ENCODE results near the gene CYP4F2.
"Not testable (repeated sequence)": the region's sequence is repeated elsewhere in the genome, so short reads cannot be mapped to it uniquely, and the experiment has no call there.

The CYP4F2 gene

GRCh38 chr19:15935167-15935702 lies 37.4 kb upstream of the CYP4F2 start:
- in situ Hi-C loops (cut with MboI; ENCODE audit: low sequenced_read_pairs, unreplicated experiment): no loop called here
- no peak for TF ChIP-seq CTCF (IDR thresholded peaks at IDR 0.05; ENCODE audit: borderline replicate concordance, control extremely low read depth, extremely low read depth, insufficient read depth, missing control alignments)
- DNase-seq (ENCODE audit: low spot score): no peak

- DNase-seq (ENCODE audit: low spot score): no peak
- in situ Hi-C loops (cut with MboI; ENCODE audit: low sequenced_read_pairs, unreplicated experiment): no loop called here
- no peak for TF ChIP-seq CTCF (IDR thresholded peaks at IDR 0.05; ENCODE audit: borderline replicate concordance, control extremely low read depth, extremely low read depth, insufficient read depth, missing control alignments)
Observed at GRCh38 chr19:15934332-15935078, 36.6 kb upstream of the CYP4F2 start, which contains the start of gene CYP4F11. Gene CYP4F11, minus strand, starts transcription at chr19:15934529. Its CDS starts 121 bp downstream, at chr19:15934408.

GRCh38 chr19:15933761-15934331 lies 36.0 kb upstream of the CYP4F2 start:
- DNase-seq (ENCODE audit: low spot score); in situ Hi-C loops (cut with MboI; ENCODE audit: low sequenced_read_pairs, unreplicated experiment): not testable (repeated sequence)

GRCh38 chr19:15928321-15928720 lies 30.4 kb upstream of the CYP4F2 start:
- in situ Hi-C loops (cut with MboI; ENCODE audit: low sequenced_read_pairs, unreplicated experiment): no loop called here
- DNase-seq (ENCODE audit: low spot score): no peak
- TF ChIP-seq CTCF (IDR thresholded peaks at IDR 0.05; ENCODE audit: borderline replicate concordance, control extremely low read depth, extremely low read depth, insufficient read depth, missing control alignments): no peak

GRCh38 chr19:15926484-15926883 lies 28.6 kb upstream of the CYP4F2 start:
- no peak for DNase-seq (ENCODE audit: low spot score)
- in situ Hi-C loops (cut with MboI; ENCODE audit: low sequenced_read_pairs, unreplicated experiment): no loop called here
- no peak for TF ChIP-seq CTCF (IDR thresholded peaks at IDR 0.05; ENCODE audit: borderline replicate concordance, control extremely low read depth, extremely low read depth, insufficient read depth, missing control alignments)

GRCh38 chr19:15923702-15924101 lies 25.8 kb upstream of the CYP4F2 start:
- no peak for DNase-seq (ENCODE audit: low spot score)
- in situ Hi-C loops (cut with MboI; ENCODE audit: low sequenced_read_pairs, unreplicated experiment): no loop called here
- TF ChIP-seq CTCF (IDR thresholded peaks at IDR 0.05; ENCODE audit: borderline replicate concordance, control extremely low read depth, extremely low read depth, insufficient read depth, missing control alignments): no peak

GRCh38 chr19:15922021-15922420 lies 24.1 kb upstream of the CYP4F2 start:
- no peak for DNase-seq (ENCODE audit: low spot score)
- TF ChIP-seq CTCF (IDR thresholded peaks at IDR 0.05; ENCODE audit: borderline replicate concordance, control extremely low read depth, extremely low read depth, insufficient read depth, missing control alignments): no peak
- in situ Hi-C loops (cut with MboI; ENCODE audit: low sequenced_read_pairs, unreplicated experiment): no loop called here
